Spleen (tissue), 3 donors: ENCODE measurements around the gene PMP22.

Experiments
- POLR2A ChIP-seq, 3 donors: fragments of 450-650 bp; IDR thresholded peaks; one replicate each; pipeline ENCODE4 v1.5.1; 2017; ENCODE audit warnings: antibody characterized with exemption in 3 of 3, mild to moderate bottlenecking in 1 of 3
- POLR2AphosphoS5 ChIP-seq, 3 donors: sonication (generic); formaldehyde crosslinking; IDR thresholded peaks; one replicate each; pipeline ENCODE4 v1.5.1; 2017; ENCODE audit warnings: antibody characterized with exemption in 3 of 3

- TF ChIP-seq POLR2A (IDR thresholded peaks at IDR 0.05) = no peak
- no peak for TF ChIP-seq POLR2AphosphoS5 (IDR thresholded peaks at IDR 0.05)
Measured at GRCh38 chr17:15194859-15195277, 70.3 kb downstream of the PMP22 start.
